Bronchial epithelial cell (primary cell): ENCODE measurements around the gene RPP25L. TPM values are rescaled to one million over a fixed set of nuclear protein-coding genes. Genes with fewer than 3 reads are reported as not detected.

Experiments used
- DNase-seq: peaks from one replicate; pipeline ENCODE4 v3.0.0-alpha.2; 2010; ENCODE audit warnings: low read depth
- FAIRE-seq: peaks from 2 replicates; lab custom pipeline; 2011; peaks lifted over from hg19 to GRCh38; lab: Jason Lieb, UNC
- H3K27me3 ChIP-seq: 2 replicates; pipeline ENCODE4 v1.5.1; 2011; ENCODE audit warnings: low read length; ENCODE audit not compliant: control insufficient read depth, insufficient read depth
- H3K36me3 ChIP-seq: 2 replicates; pipeline ENCODE4 v1.5.1; 2011; ENCODE audit warnings: low read length; ENCODE audit not compliant: control insufficient read depth, insufficient read depth
- H3K4me3 ChIP-seq: 2 replicates; pipeline ENCODE4 v1.5.1; 2011; ENCODE audit warnings: mild to moderate bottlenecking, low read depth, low read length, control low read depth
- CTCF ChIP-seq: IDR thresholded peaks from 2 replicates; pipeline ENCODE4 v1.5.1; 2011; ENCODE audit warnings: mild to moderate bottlenecking, moderate library complexity, low read length, control low read depth, inconsistent platforms; ENCODE audit not compliant: insufficient read depth, severe bottlenecking
- total RNA-seq: library from RNA; depleted of rRNA; stranded (reverse); fragments of >200 nt; gene quantifications from 2 replicates; pipeline ENCODE4 v1.2.1, GENCODE V29; 2014

RPP25L gene
- total RNA-seq, 1 donor from 2014 or later: 45.8 TPM

DNA sequence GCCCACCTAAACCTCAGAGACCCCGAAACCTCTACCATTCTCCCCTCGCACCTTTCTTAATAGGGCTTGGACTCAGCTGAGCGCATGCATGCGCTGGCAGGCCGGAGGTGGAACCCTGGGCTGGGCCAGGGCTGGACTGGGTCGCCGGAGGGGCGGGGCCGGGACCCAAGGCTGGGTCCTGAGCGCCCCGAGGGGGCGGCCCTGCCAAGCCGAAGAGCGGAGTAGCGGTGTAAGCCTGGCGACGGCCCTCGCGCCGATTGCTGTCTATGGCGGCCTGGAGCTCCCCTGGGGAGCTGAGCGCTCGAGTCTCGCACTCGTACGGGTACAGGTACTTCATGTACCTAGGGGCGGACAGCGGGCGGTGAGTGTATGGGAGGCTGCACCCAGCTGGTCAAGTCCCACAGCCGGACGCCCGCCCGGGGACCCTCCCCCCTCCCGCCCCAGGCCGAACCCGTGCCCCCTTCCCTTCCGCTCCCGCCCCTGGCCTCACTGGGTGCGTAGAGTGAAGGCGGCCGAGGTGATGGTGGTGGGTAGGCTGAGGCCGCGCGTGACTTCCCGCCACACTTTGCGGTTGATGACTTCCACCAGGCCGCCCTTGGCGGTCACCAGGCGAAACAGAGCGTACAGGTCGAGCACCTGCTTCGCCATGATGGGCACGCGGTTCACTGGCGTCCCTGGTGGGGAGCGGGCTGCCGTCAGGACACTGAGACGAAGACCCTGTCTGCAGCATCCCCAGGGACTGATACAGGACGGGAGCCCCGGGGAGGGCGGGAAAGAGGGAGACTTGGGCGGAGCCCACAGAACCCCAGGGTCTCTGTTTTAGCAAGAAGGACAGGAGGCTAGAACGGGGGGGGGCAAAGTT lies 11.7 kb upstream of the RPP25L start:
- Histone ChIP-seq H3K27me3 (peaks cover 46% of the 10 kb centered on the region), H3K4me3 (no peak overlapping the region), H3K36me3 (no peaks in the 10 kb centered on the region)
- TF ChIP-seq CTCF: no peak
- DNase-seq: no peak
- FAIRE-seq: no peak

DNA sequence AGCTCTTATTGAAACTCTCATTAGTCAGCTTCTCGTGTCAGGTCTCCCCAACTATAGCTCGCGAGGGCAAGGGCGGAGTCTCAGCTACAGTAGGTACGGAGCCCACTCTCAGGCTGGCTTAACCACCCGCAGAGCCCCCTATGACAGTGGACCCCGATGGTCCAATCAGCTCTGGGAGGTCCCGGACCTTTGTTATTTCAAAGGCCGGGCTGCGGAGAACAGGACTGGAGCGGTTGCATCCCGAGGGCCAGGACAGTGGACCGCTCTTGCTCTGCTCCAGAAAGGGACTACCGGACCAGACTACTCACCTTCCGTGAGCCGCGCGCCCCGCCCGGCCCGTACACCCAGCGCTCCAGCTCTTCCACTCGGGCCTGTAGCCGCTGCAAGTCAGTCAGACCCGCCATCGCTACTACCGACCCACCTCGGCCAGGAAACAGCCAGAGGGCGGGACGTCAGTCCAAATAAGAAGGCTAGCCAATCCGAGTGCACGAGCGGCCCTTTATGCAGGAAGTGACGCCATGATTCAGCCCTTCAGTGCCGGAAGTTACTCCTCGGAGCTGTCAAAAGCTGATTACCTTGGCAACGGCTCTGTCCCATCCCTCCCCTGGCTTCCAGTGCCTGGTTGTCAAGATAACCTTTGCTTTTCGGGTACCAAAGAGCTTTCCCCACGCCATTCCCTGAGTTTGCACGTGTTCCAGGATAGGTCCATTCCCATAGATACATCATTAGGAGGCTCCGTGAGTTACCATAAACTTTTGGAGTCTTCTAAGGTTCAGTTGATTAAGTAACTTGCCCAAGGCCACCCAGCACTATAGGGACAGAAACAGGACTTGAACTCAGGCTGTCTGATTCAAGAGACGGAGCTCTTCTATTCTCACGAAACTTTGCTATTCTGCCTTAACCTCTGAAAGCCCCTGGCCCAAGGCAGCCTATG lies 8.4 kb upstream of the RPP25L start, which contains the start of gene DCTN3:
Gene DCTN3, minus strand, starts transcription at position 435 of the 934 bp plus-strand sequence. Its CDS starts 31 bp downstream, at position 404.
- peak within 1 kb of the TSS; percentile 78 for H3K4me3 ChIP-seq
- peaks cover 18% of the 10 kb centered on the region for H3K27me3 ChIP-seq
- FAIRE-seq (peak; percentile 88), DNase-seq (peak; percentile 89)
- H3K36me3 ChIP-seq: peaks cover 12% of the 10 kb centered on the region
- TF ChIP-seq CTCF: no peak

- no peak for DNase-seq
- no peak for TF ChIP-seq CTCF
- no peaks in the 10 kb centered on the region for H3K27me3 ChIP-seq
- peaks cover 12% of the 10 kb centered on the region for H3K36me3 ChIP-seq
- no peak overlapping the region for H3K4me3 ChIP-seq
- no peak for FAIRE-seq
Observed at GRCh38 chr9:34615132-34615531, 3.2 kb upstream of the RPP25L start.

GRCh38 chr9:34612788-34613390 lies 992 bp upstream of the RPP25L start:
- no peaks in the 10 kb centered on the region for H3K27me3 ChIP-seq
- peak; percentile 88 for DNase-seq
- peak overlapping the region; percentile 83 for H3K4me3 ChIP-seq
- FAIRE-seq: no peak
- TF ChIP-seq CTCF: peak; percentile 94
- peaks cover 10% of the 10 kb centered on the region for H3K36me3 ChIP-seq

GRCh38 chr9:34611251-34611810 lies 566 bp downstream of the RPP25L start:
- H3K36me3 ChIP-seq: peaks cover 3% of the 10 kb centered on the region
- DNase-seq (no peak), FAIRE-seq (peak; percentile 32)
- no peak for TF ChIP-seq CTCF
- H3K27me3 ChIP-seq: no peaks in the 10 kb centered on the region
- peak overlapping the region; percentile 83 for H3K4me3 ChIP-seq
